Measurements from ENCODE around the gene IL33. TPM values are rescaled to one million over a fixed set of nuclear protein-coding genes. Genes with fewer than 3 reads are reported as not detected.

IL33 gene
- total RNA-seq, 1 experiment from 2014 or later: not detected

- Histone ChIP-seq H2AFZ (ENCODE audit: low read depth, low read length, poor library complexity, severe bottlenecking) (no peak overlapping the region), H3K9me3 (ENCODE audit: control insufficient read depth in 1 of 2, insufficient read depth in 1 of 2, low read depth in 1 of 2, low read length in 2 of 2) (peaks cover 8 to 10% of the 10 kb centered on the region in 2 experiments; a peak in 2 of 4 replicates), H3K4me3 (replicated peaks in 1 of 2; ENCODE audit: low read depth in 1 of 2, low read length in 2 of 2) (no peak overlapping the region), H3K9me2 (ENCODE audit: insufficient read depth) (no peaks in the 10 kb centered on the region), H3K4me1 (ENCODE audit: control insufficient read depth in 1 of 2, insufficient read depth in 2 of 2, low read length in 2 of 2) (no peaks in the 10 kb centered on the region), H3K27ac (ENCODE audit: low read depth, low read length) (no peak overlapping the region), H3K4me2 (ENCODE audit: low read length) (no peak overlapping the region), H4K20me1 (ENCODE audit: insufficient read depth) (no peaks in the 10 kb centered on the region), H3K9ac (ENCODE audit: low read length) (no peak overlapping the region), H3K36me3 (ENCODE audit: control insufficient read depth in 1 of 2, insufficient read depth in 2 of 2, low read length in 2 of 2) (no peaks in the 10 kb centered on the region), H3K27me3 (ENCODE audit: insufficient read depth, low read length) (no peaks in the 10 kb centered on the region), H3K79me2 (ENCODE audit: insufficient read depth, low read length) (no peaks in the 10 kb centered on the region)
- ATAC-seq (no peak), DNase-seq (ENCODE audit: low read depth, low spot score) (no peak)
- no TSS peak for BruUV-seq (replicated peaks)
- TF ChIP-seq REST (IDR thresholded peaks at IDR 0.05; ENCODE audit: low read depth) (no peak), ZNF274 (IDR thresholded peaks at IDR 0.05; ENCODE audit: low read depth, low read length) (no peak), JUND (IDR thresholded peaks at IDR 0.05) (no peak), POLR2A (IDR thresholded peaks at IDR 0.05; ENCODE audit: borderline replicate concordance, extremely low read depth, insufficient read depth, insufficient read length) (no peak), EZH2 (IDR thresholded peaks at IDR 0.05) (no peak), ZBTB33 (IDR thresholded peaks at IDR 0.05; ENCODE audit: extremely low read depth, insufficient replicate concordance, low read length) (no peak)
- ChIA-PET RAD21 (ENCODE audit: low non-redundant PET in 1 of 2, low total read pairs in 2 of 2, uncharacterized antibody in 2 of 2, unreplicated experiment in 2 of 2) (no interaction called here), POLR2A (no interaction called here), CTCF (no interaction called here)
- intact Hi-C loops (cut with micrococcal nuclease): no loop called here
Measured at GRCh38 chr9:6214434-6214833, 1.2 kb upstream of the IL33 start.

Data from HCT116 (cell line).